Hepatocyte (in vitro differentiated cells): ENCODE data around the gene MYH11. TPM values are rescaled to one million over a fixed set of nuclear protein-coding genes. Genes with fewer than 3 reads are reported as not detected.

Experiments used
- DNase-seq: peaks from one replicate; pipeline ENCODE4 v3.0.0-alpha.2; 2016; ENCODE audit warnings: low spot score
- H2AFZ ChIP-seq: fragments of 200-600 bp; sonication (generic); 2 replicates; pipeline ENCODE4 v1.6.0; 2016; ENCODE audit warnings: antibody characterized with exemption, mild to moderate bottlenecking
- H3K27ac ChIP-seq: fragments of 200-600 bp; sonication (generic); 2 replicates; pipeline ENCODE4 v1.5.1; 2016; ENCODE audit warnings: mild to moderate bottlenecking
- H3K27me3 ChIP-seq: fragments of 200-600 bp; sonication (generic); 2 replicates; pipeline ENCODE4 v1.6.1; 2016
- H3K36me3 ChIP-seq: fragments of 200-600 bp; sonication (generic); replicated peaks from 2 replicates; pipeline ENCODE4 v1.5.1; 2016; ENCODE audit warnings: low read depth; ENCODE audit not compliant: insufficient read depth
- H3K4me1 ChIP-seq: fragments of 200-600 bp; sonication (generic); 2 replicates; pipeline ENCODE4 v1.5.1; 2016; ENCODE audit warnings: mild to moderate bottlenecking, moderate library complexity; ENCODE audit not compliant: insufficient read depth
- H3K4me2 ChIP-seq: fragments of 200-600 bp; sonication (generic); 2 replicates; pipeline ENCODE4 v1.6.0; 2016
- H3K4me3 ChIP-seq: fragments of 200-600 bp; sonication (generic); 2 replicates; pipeline ENCODE4 v1.5.1; 2016; ENCODE audit warnings: mild to moderate bottlenecking
- H3K79me2 ChIP-seq: fragments of 200-600 bp; sonication (generic); 2 replicates; pipeline ENCODE4 v1.6.0; 2017; ENCODE audit warnings: mild to moderate bottlenecking
- H3K9me2 ChIP-seq: fragments of 200-600 bp; sonication (generic); replicated peaks from 2 replicates; pipeline ENCODE4 v1.6.0; 2017; ENCODE audit warnings: mild to moderate bottlenecking; ENCODE audit not compliant: insufficient read depth
- H3K9me3 ChIP-seq: fragments of 200-600 bp; sonication (generic); 2 replicates; pipeline ENCODE4 v1.5.1; 2016; ENCODE audit warnings: low read depth, mild to moderate bottlenecking
- H4K20me1 ChIP-seq: fragments of 200-600 bp; sonication (generic); 2 replicates; pipeline ENCODE4 v1.6.0; 2016; ENCODE audit warnings: mild to moderate bottlenecking; ENCODE audit not compliant: insufficient read depth, poor library complexity, severe bottlenecking
- CTCF ChIP-seq: fragments of 200-600 bp; sonication (generic); IDR thresholded peaks from 2 replicates; pipeline ENCODE4 v1.5.1; 2016; ENCODE audit warnings: antibody characterized with exemption, mild to moderate bottlenecking; ENCODE audit not compliant: poor library complexity
- EZH2 ChIP-seq: fragments of 200-600 bp; sonication (generic); IDR thresholded peaks from 2 replicates; pipeline ENCODE4 v1.6.1; 2016; ENCODE audit warnings: antibody characterized with exemption, mild to moderate bottlenecking, borderline replicate concordance
- EZH2phosphoT487 ChIP-seq: fragments of 200-600 bp; sonication (generic); IDR thresholded peaks from one replicate; pipeline ENCODE4 v1.6.1; 2018; ENCODE audit warnings: antibody characterized with exemption, mild to moderate bottlenecking, low read depth, moderate library complexity; ENCODE audit not compliant: unreplicated experiment, severe bottlenecking
- WGBS: methylation state at CpG from one replicate; pipeline ENCODE4 v1.1.6; 2016; ENCODE audit warnings: low lambda C conversion rate; ENCODE audit errors: missing lambda C conversion rate; 5-methylcytosine and 5-hydroxymethylcytosine counted together
- polyA plus RNA-seq: library from polyadenylated mRNA; unstranded; fragments of >200 nt; fragmentation: Nextera tagmentation; extraction: Ambion mirVana; gene quantifications from 2 replicates; pipeline ENCODE4 v1.2.1, GENCODE V29; 2016
- total RNA-seq: library from RNA; depleted of rRNA; stranded (reverse); fragments of >200 nt; gene quantifications from 2 replicates; pipeline ENCODE4 v1.2.3, GENCODE V29; 2014

The MYH11 gene
- total and polyA plus RNA-seq, 2 experiments from 2014 or later = 0.59 to 5.9 TPM

- whole genome bisulfite sequencing = 91% methylated on average over 11 of the region's 11 CpGs
- Histone ChIP-seq H2AFZ (no peak overlapping the region), H4K20me1 (no peaks in the 10 kb centered on the region), H3K4me2 (no peak overlapping the region), H3K27ac (no peak overlapping the region), H3K36me3 (no peaks in the 10 kb centered on the region), H3K9me2 (no peaks in the 10 kb centered on the region), H3K27me3 (peaks cover 8% of the 10 kb centered on the region), H3K9me3 (no peaks in the 10 kb centered on the region), H3K4me3 (no peak overlapping the region), H3K79me2 (no peaks in the 10 kb centered on the region), H3K4me1 (no peaks in the 10 kb centered on the region)
- DNase-seq = no peak
- TF ChIP-seq EZH2phosphoT487 = no peak
- no peak for TF ChIP-seq EZH2
- no peak for TF ChIP-seq CTCF
Observed at GRCh38 chr16:15772579-15773293, 84.1 kb downstream of the MYH11 start.

- H3K27ac ChIP-seq = no peak overlapping the region
- 91% methylated on average over 7 of the region's 7 CpGs for WGBS
- H3K27me3 ChIP-seq = peaks cover 8% of the 10 kb centered on the region
- no peak for DNase-seq
- no peak overlapping the region for H2AFZ ChIP-seq
- no peaks in the 10 kb centered on the region for H3K36me3 ChIP-seq
- no peaks in the 10 kb centered on the region for H3K9me3 ChIP-seq
- H3K4me3 ChIP-seq = no peak overlapping the region
- no peaks in the 10 kb centered on the region for H3K4me1 ChIP-seq
- TF ChIP-seq EZH2phosphoT487 = no peak
- TF ChIP-seq CTCF = no peak
- TF ChIP-seq EZH2 = no peak
- no peak overlapping the region for H3K4me2 ChIP-seq
- no peaks in the 10 kb centered on the region for H3K9me2 ChIP-seq
- no peaks in the 10 kb centered on the region for H3K79me2 ChIP-seq
- H4K20me1 ChIP-seq = no peaks in the 10 kb centered on the region
Observed at GRCh38 chr16:15771694-15772093, 85.1 kb downstream of the MYH11 start.

- no peak overlapping the region for H3K27ac ChIP-seq
- no peak for DNase-seq
- H3K36me3 ChIP-seq = no peaks in the 10 kb centered on the region
- H3K4me2 ChIP-seq = no peak overlapping the region
- H4K20me1 ChIP-seq = no peaks in the 10 kb centered on the region
- H3K4me1 ChIP-seq = no peaks in the 10 kb centered on the region
- H3K27me3 ChIP-seq = peaks cover 3% of the 10 kb centered on the region
- H3K9me2 ChIP-seq = no peaks in the 10 kb centered on the region
- no peak overlapping the region for H3K4me3 ChIP-seq
- H2AFZ ChIP-seq = no peak overlapping the region
- no peaks in the 10 kb centered on the region for H3K79me2 ChIP-seq
- 90% methylated on average over 3 of the region's 3 CpGs for WGBS
- no peaks in the 10 kb centered on the region for H3K9me3 ChIP-seq
- TF ChIP-seq CTCF (no peak), EZH2phosphoT487 (no peak), EZH2 (no peak)
Observed at GRCh38 chr16:15770512-15770911, 86.3 kb downstream of the MYH11 start.

- H3K4me2 ChIP-seq = no peak overlapping the region
- H3K9me2 ChIP-seq = no peaks in the 10 kb centered on the region
- no peaks in the 10 kb centered on the region for H3K79me2 ChIP-seq
- no peak overlapping the region for H3K4me3 ChIP-seq
- DNase-seq = no peak
- H3K9me3 ChIP-seq = no peaks in the 10 kb centered on the region
- H3K4me1 ChIP-seq = no peaks in the 10 kb centered on the region
- H3K27me3 ChIP-seq = peaks cover 3% of the 10 kb centered on the region
- WGBS = 72% methylated on average over 7 of the region's 7 CpGs
- no peak for TF ChIP-seq EZH2
- TF ChIP-seq EZH2phosphoT487 = no peak
- no peak for TF ChIP-seq CTCF
- no peak overlapping the region for H2AFZ ChIP-seq
- H4K20me1 ChIP-seq = no peaks in the 10 kb centered on the region
- H3K27ac ChIP-seq = no peak overlapping the region
- no peaks in the 10 kb centered on the region for H3K36me3 ChIP-seq
Observed at GRCh38 chr16:15770107-15770506, 86.7 kb downstream of the MYH11 start.
